HUES64 (cell line): Measurements from ENCODE around the gene MRGPRD.

ENCODE experiments used
- H3K27ac ChIP-seq: 2 replicates; pipeline ENCODE4 v1.7.0; 2013; ENCODE audit warnings: low read depth, low read length, inconsistent platforms
- H3K27me3 ChIP-seq: 2 replicates; pipeline ENCODE4 v1.6.1; 2013; ENCODE audit warnings: mild to moderate bottlenecking, low read length; ENCODE audit not compliant: insufficient read depth
- H3K36me3 ChIP-seq: 2 replicates; pipeline ENCODE4 v1.6.1; 2013; ENCODE audit warnings: mild to moderate bottlenecking, low read length; ENCODE audit not compliant: insufficient read depth
- H3K4me1 ChIP-seq: 2 replicates; pipeline ENCODE4 v1.6.1; 2013; ENCODE audit warnings: mild to moderate bottlenecking, low read length, moderate library complexity; ENCODE audit not compliant: insufficient read depth
- H3K4me3 ChIP-seq: 2 replicates; pipeline ENCODE4 v1.5.1; 2013; ENCODE audit warnings: mild to moderate bottlenecking, low read length, moderate library complexity
- H3K9ac ChIP-seq: 2 replicates; pipeline ENCODE4 v1.6.1; 2013; ENCODE audit warnings: mild to moderate bottlenecking, low read depth, low read length
- H3K9me3 ChIP-seq: 2 replicates; pipeline ENCODE4 v1.6.1; 2013; ENCODE audit warnings: low read depth, low read length; ENCODE audit not compliant: insufficient read depth
- WGBS: fragments of 150-250, 120-280 bp; methylation state at CpG from one replicate; pipeline ENCODE4 v1.1.7; 2013; ENCODE audit warnings: missing lambda C conversion rate; 5-methylcytosine and 5-hydroxymethylcytosine counted together

MRGPRD gene

GRCh38 chr11:68932358-68932757, 48.4 kb downstream of the MRGPRD start:
- H3K4me3 ChIP-seq = no peak overlapping the region
- no peaks in the 10 kb centered on the region for H3K9me3 ChIP-seq
- no peak overlapping the region for H3K9ac ChIP-seq
- H3K27me3 ChIP-seq = no peaks in the 10 kb centered on the region
- H3K27ac ChIP-seq = no peak overlapping the region
- no peaks in the 10 kb centered on the region for H3K4me1 ChIP-seq
- 91% methylated on average over 7 of the region's 7 CpGs for WGBS
- H3K36me3 ChIP-seq = peaks cover 72% of the 10 kb centered on the region

GRCh38 chr11:68931911-68932310, 48.9 kb downstream of the MRGPRD start:
- H3K4me3 ChIP-seq = no peak overlapping the region
- no peaks in the 10 kb centered on the region for H3K27me3 ChIP-seq
- H3K9me3 ChIP-seq = no peaks in the 10 kb centered on the region
- no peak overlapping the region for H3K27ac ChIP-seq
- WGBS = 91% methylated on average over 17 of the region's 17 CpGs
- H3K4me1 ChIP-seq = no peaks in the 10 kb centered on the region
- H3K9ac ChIP-seq = no peak overlapping the region
- H3K36me3 ChIP-seq = peaks cover 72% of the 10 kb centered on the region

GRCh38 chr11:68930991-68931855, 49.6 kb downstream of the MRGPRD start:
- Histone ChIP-seq H3K9me3 (no peaks in the 10 kb centered on the region; the same call in 1 of the 2 replicates), H3K36me3 (peaks cover 72% of the 10 kb centered on the region), H3K4me1 (no peaks in the 10 kb centered on the region), H3K4me3 (no peak overlapping the region), H3K27ac (no peak overlapping the region), H3K27me3 (no peaks in the 10 kb centered on the region), H3K9ac (no peak overlapping the region)
- WGBS = 92% methylated on average over 21 of the region's 21 CpGs
